H1 (cell line): ENCODE data around the gene DAPK2. TPM values are rescaled to one million over a fixed set of nuclear protein-coding genes. Genes with fewer than 3 reads are reported as not detected.

Experiments used
- CTCF ChIA-PET: fragments of 300-600 bp; sonication (Branson Sonifier 250); formaldehyde crosslinking; loops from one replicate; lab custom pipeline; 2021; ENCODE audit not compliant: partially characterized antibody; lab: Charles Lee
- POLR2A ChIA-PET: fragments of 300-600 bp; sonication (Branson Sonifier 250); formaldehyde crosslinking; loops from one replicate; lab custom pipeline; 2021; ENCODE audit warnings: inconsistent platforms; ENCODE audit not compliant: partially characterized antibody; lab: Charles Lee
- DNase-seq, 2 experiments: peaks; one replicate each; pipeline versions ENCODE4 v3.0.0 to v3.0.0-alpha.2; 2010 to 2022; ENCODE audit warnings: low spot score in 2 of 2, low read depth in 1 of 2, mixed read lengths in 1 of 2
- FAIRE-seq: peaks from 2 replicates; lab custom pipeline; 2011; peaks lifted over from hg19 to GRCh38; lab: Jason Lieb, UNC
- H2AFZ ChIP-seq: 2 replicates; pipeline ENCODE4 v1.8.1; 2012; ENCODE audit warnings: low read length, inconsistent platforms
- H2AK5ac ChIP-seq: 2 replicates; pipeline ENCODE4 v1.6.1; 2013; ENCODE audit warnings: low read depth, low read length
- H2BK120ac ChIP-seq: replicated peaks from 2 replicates; pipeline ENCODE3; 2013; ENCODE audit warnings: low read depth, low read length, inconsistent platforms
- H2BK12ac ChIP-seq: 2 replicates; pipeline ENCODE4 v1.6.1; 2013; ENCODE audit warnings: low read depth, low read length
- H2BK15ac ChIP-seq: 2 replicates; pipeline ENCODE4 v1.6.1; 2013; ENCODE audit warnings: low read length
- H2BK20ac ChIP-seq: 2 replicates; pipeline ENCODE4 v1.6.1; 2013; ENCODE audit warnings: low read length
- H2BK5ac ChIP-seq: 2 replicates; pipeline ENCODE4 v1.6.1; 2013; ENCODE audit warnings: low read depth, low read length
- H3K14ac ChIP-seq: 2 replicates; pipeline ENCODE4 v1.6.1; 2013; ENCODE audit warnings: inconsistent platforms; ENCODE audit not compliant: insufficient read length
- H3K18ac ChIP-seq: 2 replicates; pipeline ENCODE4 v1.6.1; 2013; ENCODE audit warnings: low read length; ENCODE audit errors: extremely low read depth
- H3K23ac ChIP-seq: 2 replicates; pipeline ENCODE4 v1.6.1; 2013; ENCODE audit warnings: inconsistent platforms; ENCODE audit not compliant: insufficient read length
- H3K23me2 ChIP-seq: 2 replicates; pipeline ENCODE4 v1.6.1; 2013; ENCODE audit warnings: low read depth, low read length
- H3K27ac ChIP-seq: 2 replicates; pipeline ENCODE4 v1.6.1; 2011; ENCODE audit warnings: low read depth, low read length, inconsistent platforms
- H3K27me3 ChIP-seq, 4 experiments: replicated peaks in 1 of 4; 1 replicate in 1 of 4; 2 replicates in 3 of 4; pipeline versions ENCODE4 v1.6.1 to v1.8.1; 2011 to 2013; ENCODE audit warnings: low read length in 3 of 4, mild to moderate bottlenecking in 3 of 4, inconsistent platforms in 2 of 4, mixed read lengths in 2 of 4, moderate library complexity in 1 of 4; ENCODE audit not compliant: control insufficient read depth in 3 of 4, insufficient read depth in 3 of 4; ENCODE audit errors: extremely low read depth in 1 of 4
- H3K36me3 ChIP-seq, 4 experiments: 2 replicates each; pipeline versions ENCODE4 v1.6.1 to v1.8.1; 2011 to 2013; ENCODE audit warnings: mild to moderate bottlenecking in 4 of 4, low read length in 3 of 4, moderate library complexity in 2 of 4, control low read depth in 1 of 4, inconsistent platforms in 1 of 4; ENCODE audit not compliant: insufficient read depth in 4 of 4, control insufficient read depth in 2 of 4
- H3K4ac ChIP-seq: replicated peaks from 2 replicates; pipeline ENCODE3; 2013; ENCODE audit warnings: low read length, low read depth, mixed read lengths, inconsistent platforms; ENCODE audit not compliant: insufficient read length
- H3K4me1 ChIP-seq, 4 experiments: replicated peaks in 1 of 4; 1 replicate in 1 of 4; 2 replicates in 3 of 4; pipeline versions ENCODE4 v1.6.1 to v1.8.1; 2011 to 2013; ENCODE audit warnings: low read length in 3 of 4, inconsistent platforms in 2 of 4, mixed read lengths in 1 of 4; ENCODE audit not compliant: insufficient read depth in 4 of 4, control insufficient read depth in 3 of 4
- H3K4me2 ChIP-seq, 2 experiments: 2 replicates each; pipeline versions ENCODE4 v1.6.1 to v1.8.1; 2011 to 2013; ENCODE audit warnings: low read depth in 2 of 2, low read length in 2 of 2, control low read depth in 1 of 2, inconsistent platforms in 1 of 2, mild to moderate bottlenecking in 1 of 2; ENCODE audit not compliant: insufficient read depth in 1 of 2
- H3K4me3 ChIP-seq, 4 experiments: fragments of 200-600, 300-600 bp in 1 of 4; sonication (generic), shearing (Covaris generic), sonication (Bioruptor Twin) in 1 of 4; 2 replicates each; pipeline versions ENCODE4 v1.5.1 to v1.8.1; 2011 to 2016; ENCODE audit warnings: low read length in 4 of 4, low read depth in 3 of 4, control low read depth in 2 of 4, inconsistent platforms in 2 of 4, mild to moderate bottlenecking in 2 of 4, mixed read lengths in 1 of 4, moderate library complexity in 1 of 4; ENCODE audit not compliant: insufficient read depth in 2 of 4; ENCODE audit errors: extremely low read depth in 1 of 4
- H3K56ac ChIP-seq: replicated peaks from 2 replicates; pipeline ENCODE3; 2013; ENCODE audit warnings: low read depth, mild to moderate bottlenecking, mixed read lengths, low read length, inconsistent platforms; ENCODE audit not compliant: insufficient read length
- H3K79me1 ChIP-seq: 2 replicates; pipeline ENCODE4 v1.6.1; 2013; ENCODE audit warnings: low read depth, low read length, control low read depth
- H3K79me2 ChIP-seq, 2 experiments: 2 replicates each; pipeline versions ENCODE4 v1.6.1 to v1.8.1; 2012 to 2013; ENCODE audit warnings: low read length in 2 of 2, mild to moderate bottlenecking in 2 of 2, inconsistent platforms in 1 of 2; ENCODE audit not compliant: insufficient read depth in 2 of 2, control insufficient read depth in 1 of 2
- H3K9ac ChIP-seq, 4 experiments: replicated peaks in 1 of 4; 1 replicate in 1 of 4; 2 replicates in 3 of 4; pipeline versions ENCODE4 v1.6.1 to v1.8.1; 2011 to 2013; ENCODE audit warnings: low read depth in 3 of 4, low read length in 3 of 4, control low read depth in 2 of 4, mild to moderate bottlenecking in 2 of 4, moderate library complexity in 2 of 4, inconsistent platforms in 1 of 4; ENCODE audit errors: extremely low read depth in 1 of 4
- H3K9me3 ChIP-seq, 2 experiments: 2 replicates each; pipeline versions ENCODE4 v1.6.1 to v1.8.1; 2012 to 2013; ENCODE audit warnings: mild to moderate bottlenecking in 2 of 2, moderate library complexity in 2 of 2, control low read depth in 1 of 2, inconsistent platforms in 1 of 2, low read depth in 1 of 2, low read length in 1 of 2, mixed read lengths in 1 of 2; ENCODE audit not compliant: insufficient read depth in 2 of 2
- H4K20me1 ChIP-seq, 2 experiments: replicated peaks in 1 of 2; 2 replicates each; pipeline versions ENCODE3 to v1.8.1; 2011 to 2013; ENCODE audit warnings: inconsistent platforms in 2 of 2, low read length in 2 of 2, mild to moderate bottlenecking in 1 of 2; ENCODE audit not compliant: insufficient read depth in 2 of 2, control insufficient read depth in 1 of 2
- H4K5ac ChIP-seq: 2 replicates; pipeline ENCODE4 v1.6.1; 2013; ENCODE audit warnings: low read length, low read depth, mixed read lengths, inconsistent platforms; ENCODE audit not compliant: insufficient read length
- H4K8ac ChIP-seq: 2 replicates; pipeline ENCODE4 v1.8.0; 2013; ENCODE audit warnings: mild to moderate bottlenecking, moderate library complexity, low read length, inconsistent platforms; ENCODE audit not compliant: insufficient read depth; ENCODE audit errors: extremely low read depth
- H4K91ac ChIP-seq: replicated peaks from 2 replicates; pipeline ENCODE3; 2013; ENCODE audit warnings: low read length, mixed read lengths, inconsistent platforms; ENCODE audit not compliant: insufficient read length
- KDM4A ChIP-seq: IDR thresholded peaks from one replicate; pipeline ENCODE4 v1.7.1; 2012; ENCODE audit warnings: low read depth, mild to moderate bottlenecking, moderate library complexity, low read length, inconsistent platforms; ENCODE audit not compliant: severe bottlenecking
- RNF2 ChIP-seq: fragments of 200-900, 300-1000 bp; sonication (generic); IDR thresholded peaks from 2 replicates; pipeline ENCODE4 v1.7.1; 2016; ENCODE audit warnings: borderline replicate concordance, low read depth, mild to moderate bottlenecking, antibody characterized with exemption, low read length; ENCODE audit not compliant: poor library complexity, severe bottlenecking; ENCODE audit errors: missing control alignments
- WGBS, 2 experiments: shearing (Covaris generic) in 1 of 2; methylation state at CpG; one replicate each; pipeline versions ENCODE4 v1.1.6 to v1.1.7; 2013 to 2015; ENCODE audit warnings: low lambda C conversion rate in 2 of 2, mixed read lengths in 2 of 2, inconsistent platforms in 1 of 2, low coverage in 1 of 2, missing lambda C conversion rate in 1 of 2; ENCODE audit not compliant: insufficient replicate concordance in 2 of 2, insufficient coverage in 1 of 2, insufficient read length in 1 of 2; ENCODE audit errors: extremely low coverage in 1 of 2, missing lambda C conversion rate in 1 of 2; 5-methylcytosine and 5-hydroxymethylcytosine counted together
- polyA plus RNA-seq, 7 experiments: library from polyadenylated mRNA; depleted of rRNA in 3 of 7; stranded (reverse) in 5 of 7; unstranded in 2 of 7; fragments of >200 nt in 5 of 7; fragments of 200-250 nt in 2 of 7; gene quantifications; 1 replicate in 5 of 7; 2 replicates in 1 of 7; 4 replicates in 1 of 7; pipeline versions ENCODE4 v1.2.1 to v1.2.3, GENCODE V29; 2011 to 2013; ENCODE audit warnings: missing spikeins in 2 of 7, mixed read lengths in 2 of 7
- total RNA-seq: library from RNA; stranded (reverse); fragmentation: NEBNext Ultra II Directional; extraction: Animal tissue kit (Norgen Biotek cat#: 25700); gene quantifications from 2 replicates; pipeline ENCODE4 v1.2.1, GENCODE V29; 2021

Gene DAPK2
- total and polyA plus RNA-seq, 2 of the 8 experiments (the other 6 are each of a cell fraction or from before 2014, with no cell fraction given), result 1.8 to 2.9 TPM

DNA sequence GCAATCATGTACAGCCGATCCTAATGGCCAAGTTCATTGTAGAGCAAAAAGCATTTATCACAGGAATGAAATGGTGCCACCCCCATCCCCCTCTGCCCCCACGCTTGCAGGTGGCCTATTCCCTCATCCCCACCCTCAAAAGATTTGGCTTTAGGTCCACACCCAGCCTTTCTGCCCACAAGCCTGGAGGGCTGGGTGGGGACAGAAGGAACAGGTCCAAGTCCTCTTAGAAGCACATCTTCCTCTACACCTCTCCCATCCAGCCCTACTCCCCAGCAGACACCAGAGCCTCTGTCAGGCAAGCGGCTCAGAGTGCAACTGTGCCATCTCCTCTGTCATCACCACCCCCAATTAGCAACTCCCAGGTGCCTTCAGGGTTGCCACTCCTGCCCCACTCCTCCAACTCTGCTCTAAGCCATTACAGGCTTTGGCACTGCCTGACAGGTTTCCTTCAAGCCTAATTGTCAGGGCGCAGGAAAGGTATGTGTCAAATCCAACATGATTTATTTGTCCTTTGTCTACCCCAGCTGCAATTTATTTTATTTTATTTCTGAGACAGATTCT lies 49.4 kb downstream of the DAPK2 start:
- Histone ChIP-seq H3K27ac (no peak overlapping the region), H2BK15ac (peak overlapping the region; percentile 53; the same call in 1 of the 2 replicates), H3K14ac (no peak overlapping the region), H3K23ac (no peak overlapping the region), H3K56ac (no peak overlapping the region), H3K79me1 (no peaks in the 10 kb centered on the region), H3K9me3 (no peaks in the 10 kb centered on the region), H3K9ac (no peak overlapping the region), H3K4me3 (no peak overlapping the region), H2BK20ac (no peak overlapping the region), H3K27me3 (no peaks in the 10 kb centered on the region), H2AK5ac (no peak overlapping the region), H4K5ac (no peak overlapping the region), H3K23me2 (no peaks in the 10 kb centered on the region; the same call in 1 of the 2 replicates), H4K91ac (no peak overlapping the region), H2BK5ac (no peak overlapping the region), H3K4me2 (no peak overlapping the region), H3K79me2 (no peaks in the 10 kb centered on the region), H3K36me3 (no peaks in the 10 kb centered on the region), H4K20me1 (no peaks in the 10 kb centered on the region), H3K4ac (no peak overlapping the region), H4K8ac (no peak overlapping the region), H2AFZ (no peak overlapping the region), H2BK12ac (no peak overlapping the region), H3K4me1 (no peaks in the 10 kb centered on the region), H2BK120ac (no peak overlapping the region), H3K18ac (no peak overlapping the region)
- WGBS, 2 experiments, result 94% methylated on average over 4 of the region's 4 CpGs; no CpG with 5 or more reads in 1 of the 2 experiments
- FAIRE-seq (no peak), DNase-seq (no peak)
- CTCF ChIA-PET, result interaction anchor here (2.7 to 5.5 kb wide), 2 partner anchors 13 to 51 kb away, joined by 14 to 30 read pairs; no protein-coding TSS in a partner anchor
- POLR2A ChIA-PET, result interaction anchor here (0.8 kb wide), 1 partner anchor 84 kb away, joined by 3 read pairs; no protein-coding TSS in a partner anchor
- no peak for TF ChIP-seq KDM4A
- TF ChIP-seq RNF2, result no peak
